Panc1 (cell line): ENCODE results near the gene ARHGAP8. TPM values are rescaled to one million over a fixed set of nuclear protein-coding genes. Genes with fewer than 3 reads are reported as not detected.

Experiments
- ATAC-seq: fragments of 200-7000 bp; cut with Tn5 transposase; 2 replicates; pipeline ENCODE4 v1.9.1; 2020; ENCODE audit warnings: mild to moderate bottlenecking, moderate library complexity
- BruUV-seq: library from RNA; stranded (reverse); fragments of 400-500 nt; replicated peaks from 2 replicates; lab custom pipeline; 2021; lab: Mats Ljungman, UMichigan
- CTCF ChIA-PET: fragments of 300-600 bp; sonication (Branson Sonifier 250); formaldehyde crosslinking; loops from one replicate; lab custom pipeline; 2022; ENCODE audit warnings: antibody characterized with exemption; lab: Charles Lee
- POLR2A ChIA-PET: fragments of 300-600 bp; sonication (Branson Sonifier 250); formaldehyde crosslinking; loops from one replicate; lab custom pipeline; 2022; ENCODE audit warnings: antibody characterized with exemption; lab: Charles Lee
- DNase-seq: peaks from one replicate; pipeline ENCODE4 v3.0.0-alpha.2; 2010; ENCODE audit warnings: low read depth, low spot score
- H3K27ac ChIP-seq: 2 replicates; pipeline ENCODE4 v1.5.1; 2011; ENCODE audit warnings: mild to moderate bottlenecking, low read length, inconsistent platforms
- H3K27me3 ChIP-seq: fragments of 200-500 bp; sonication (Bioruptor generic); 2 replicates; pipeline ENCODE4 v1.6.0; 2014; ENCODE audit warnings: low read length, inconsistent platforms; ENCODE audit not compliant: control insufficient read depth, insufficient read depth
- H3K36me3 ChIP-seq: fragments of 200-500 bp; sonication (Bioruptor generic); 2 replicates; pipeline ENCODE4 v1.5.1; 2014; ENCODE audit warnings: inconsistent platforms, mild to moderate bottlenecking, low read length, moderate library complexity; ENCODE audit not compliant: control insufficient read depth, insufficient read depth
- H3K4me1 ChIP-seq: 2 replicates; pipeline ENCODE4 v1.5.1; 2011; ENCODE audit warnings: inconsistent platforms, mild to moderate bottlenecking, low read length, moderate library complexity; ENCODE audit not compliant: control insufficient read depth, insufficient read depth
- H3K4me3 ChIP-seq, 2 experiments: 2 replicates each; pipeline ENCODE4 v1.5.1; 2011 to 2012; ENCODE audit warnings: low read depth in 2 of 2, low read length in 2 of 2, mild to moderate bottlenecking in 2 of 2, inconsistent platforms in 1 of 2, moderate library complexity in 1 of 2
- H3K9me3 ChIP-seq: fragments of 200-500 bp; sonication (Bioruptor generic); 2 replicates; pipeline ENCODE4 v1.5.1; 2014; ENCODE audit warnings: low read depth, mild to moderate bottlenecking, inconsistent platforms, low read length, moderate library complexity; ENCODE audit not compliant: control insufficient read depth, insufficient read depth
- POLR2AphosphoS5 ChIP-seq: IDR thresholded peaks from 2 replicates; pipeline ENCODE4 v1.6.1; 2012; ENCODE audit warnings: mild to moderate bottlenecking, low read depth, low read length, moderate library complexity
- SIN3A ChIP-seq: IDR thresholded peaks from 2 replicates; pipeline ENCODE4 v1.6.1; 2012; ENCODE audit warnings: low read depth, mild to moderate bottlenecking, low read length, moderate library complexity, borderline replicate concordance; ENCODE audit not compliant: insufficient read depth
- TCF7L2 ChIP-seq: IDR thresholded peaks from 2 replicates; pipeline ENCODE4 v1.6.1; 2011; ENCODE audit warnings: mild to moderate bottlenecking, low read depth, low read length, inconsistent platforms
- in situ Hi-C: cut with HindIII; loops from 2 replicates; pipeline ENCODE4 v1.10.0; 2016; ENCODE audit warnings: low sequenced_read_pairs, low pct_unique_long_range_greater_than_20kb
- intact Hi-C: fragments of 100-400 bp; cut with micrococcal nuclease; formaldehyde crosslinking; loops from one replicate; pipeline ENCODE4 v1.10.0; 2022; ENCODE audit not compliant: unreplicated experiment
- total RNA-seq: library from RNA; stranded (reverse); gene quantifications from one replicate; pipeline ENCODE4 v1.2.1, GENCODE V29; 2021; ENCODE audit not compliant: unreplicated experiment
- TF ChIP-seq, protein P1 (sequence below): fragments of 450-650 bp; IDR thresholded peaks from 2 replicates; pipeline ENCODE4 v1.5.1; 2017; ENCODE audit warnings: mild to moderate bottlenecking
- TF ChIP-seq, protein P2 (sequence below), 2 experiments: IDR thresholded peaks; 2 replicates each; pipeline ENCODE4 v1.6.1; 2011 to 2012; ENCODE audit warnings: low read depth in 2 of 2, control low read depth in 1 of 2, low read length in 1 of 2, mild to moderate bottlenecking in 1 of 2, moderate library complexity in 1 of 2; ENCODE audit not compliant: insufficient read depth in 1 of 2

Gene ARHGAP8
- total RNA-seq, 1 experiment from 2014 or later: 9.2 TPM

- POLR2A ChIA-PET: no interaction called here
- Histone ChIP-seq H3K9me3 (no peaks in the 10 kb centered on the region), H3K27ac (no peak overlapping the region), H3K4me3 (no peak overlapping the region), H3K27me3 (no peaks in the 10 kb centered on the region), H3K36me3 (no peaks in the 10 kb centered on the region), H3K4me1 (no peaks in the 10 kb centered on the region)
- CTCF ChIA-PET: no interaction called here
- DNase-seq: no peak
- intact Hi-C loops: no loop called here
- TF ChIP-seq POLR2AphosphoS5 (no peak), SIN3A (no peak), TCF7L2 (no peak)
- TF ChIP-seq, protein P1, sequence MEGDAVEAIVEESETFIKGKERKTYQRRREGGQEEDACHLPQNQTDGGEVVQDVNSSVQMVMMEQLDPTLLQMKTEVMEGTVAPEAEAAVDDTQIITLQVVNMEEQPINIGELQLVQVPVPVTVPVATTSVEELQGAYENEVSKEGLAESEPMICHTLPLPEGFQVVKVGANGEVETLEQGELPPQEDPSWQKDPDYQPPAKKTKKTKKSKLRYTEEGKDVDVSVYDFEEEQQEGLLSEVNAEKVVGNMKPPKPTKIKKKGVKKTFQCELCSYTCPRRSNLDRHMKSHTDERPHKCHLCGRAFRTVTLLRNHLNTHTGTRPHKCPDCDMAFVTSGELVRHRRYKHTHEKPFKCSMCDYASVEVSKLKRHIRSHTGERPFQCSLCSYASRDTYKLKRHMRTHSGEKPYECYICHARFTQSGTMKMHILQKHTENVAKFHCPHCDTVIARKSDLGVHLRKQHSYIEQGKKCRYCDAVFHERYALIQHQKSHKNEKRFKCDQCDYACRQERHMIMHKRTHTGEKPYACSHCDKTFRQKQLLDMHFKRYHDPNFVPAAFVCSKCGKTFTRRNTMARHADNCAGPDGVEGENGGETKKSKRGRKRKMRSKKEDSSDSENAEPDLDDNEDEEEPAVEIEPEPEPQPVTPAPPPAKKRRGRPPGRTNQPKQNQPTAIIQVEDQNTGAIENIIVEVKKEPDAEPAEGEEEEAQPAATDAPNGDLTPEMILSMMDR: no peak
- TF ChIP-seq, protein P2, sequence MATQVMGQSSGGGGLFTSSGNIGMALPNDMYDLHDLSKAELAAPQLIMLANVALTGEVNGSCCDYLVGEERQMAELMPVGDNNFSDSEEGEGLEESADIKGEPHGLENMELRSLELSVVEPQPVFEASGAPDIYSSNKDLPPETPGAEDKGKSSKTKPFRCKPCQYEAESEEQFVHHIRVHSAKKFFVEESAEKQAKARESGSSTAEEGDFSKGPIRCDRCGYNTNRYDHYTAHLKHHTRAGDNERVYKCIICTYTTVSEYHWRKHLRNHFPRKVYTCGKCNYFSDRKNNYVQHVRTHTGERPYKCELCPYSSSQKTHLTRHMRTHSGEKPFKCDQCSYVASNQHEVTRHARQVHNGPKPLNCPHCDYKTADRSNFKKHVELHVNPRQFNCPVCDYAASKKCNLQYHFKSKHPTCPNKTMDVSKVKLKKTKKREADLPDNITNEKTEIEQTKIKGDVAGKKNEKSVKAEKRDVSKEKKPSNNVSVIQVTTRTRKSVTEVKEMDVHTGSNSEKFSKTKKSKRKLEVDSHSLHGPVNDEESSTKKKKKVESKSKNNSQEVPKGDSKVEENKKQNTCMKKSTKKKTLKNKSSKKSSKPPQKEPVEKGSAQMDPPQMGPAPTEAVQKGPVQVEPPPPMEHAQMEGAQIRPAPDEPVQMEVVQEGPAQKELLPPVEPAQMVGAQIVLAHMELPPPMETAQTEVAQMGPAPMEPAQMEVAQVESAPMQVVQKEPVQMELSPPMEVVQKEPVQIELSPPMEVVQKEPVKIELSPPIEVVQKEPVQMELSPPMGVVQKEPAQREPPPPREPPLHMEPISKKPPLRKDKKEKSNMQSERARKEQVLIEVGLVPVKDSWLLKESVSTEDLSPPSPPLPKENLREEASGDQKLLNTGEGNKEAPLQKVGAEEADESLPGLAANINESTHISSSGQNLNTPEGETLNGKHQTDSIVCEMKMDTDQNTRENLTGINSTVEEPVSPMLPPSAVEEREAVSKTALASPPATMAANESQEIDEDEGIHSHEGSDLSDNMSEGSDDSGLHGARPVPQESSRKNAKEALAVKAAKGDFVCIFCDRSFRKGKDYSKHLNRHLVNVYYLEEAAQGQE (IDR thresholded peaks at IDR 0.05; ENCODE audit: insufficient read depth in 1 of 2, low read depth in 2 of 2, low read length in 1 of 2): no peak
- no peak for ATAC-seq
- no TSS peak for BruUV-seq
- in situ Hi-C loops: no loop called here
These were observed 63.0 kb downstream of the ARHGAP8 start for GRCh38 chr22:44815099-44816070.

- intact Hi-C loops: no loop called here
- ChIA-PET CTCF (no interaction called here), POLR2A (no interaction called here)
- H3K4me3 ChIP-seq: no peak overlapping the region
- no TSS peak for BruUV-seq
- no peaks in the 10 kb centered on the region for H3K27me3 ChIP-seq
- ATAC-seq (no peak), DNase-seq (no peak)
- TF ChIP-seq SIN3A: no peak
- no peaks in the 10 kb centered on the region for H3K36me3 ChIP-seq
- no peak overlapping the region for H3K27ac ChIP-seq
- in situ Hi-C loops: no loop called here
- H3K4me1 ChIP-seq: no peaks in the 10 kb centered on the region
- no peaks in the 10 kb centered on the region for H3K9me3 ChIP-seq
These were observed 63.8 kb downstream of the ARHGAP8 start for GRCh38 chr22:44816141-44816540.

DNA sequence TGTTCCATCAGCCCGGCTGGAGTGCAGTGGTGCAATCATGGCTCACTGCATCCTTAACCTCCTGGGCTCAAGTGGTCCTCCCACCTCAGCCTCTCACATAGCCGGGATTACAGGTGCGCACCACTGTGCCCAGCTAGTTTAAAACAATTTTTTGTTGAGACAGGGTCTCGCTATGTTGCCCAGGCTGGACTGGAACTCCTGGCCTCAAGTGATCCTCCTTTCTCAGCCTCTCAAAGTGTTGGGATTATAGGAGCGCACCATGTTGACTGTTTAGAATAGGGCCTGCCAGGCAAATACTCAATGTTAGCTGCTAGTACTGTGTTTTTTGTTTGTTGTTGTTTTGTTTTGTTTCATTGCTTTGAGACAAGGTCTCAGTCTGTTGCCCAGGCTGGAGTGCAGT, 66.4 kb downstream of the ARHGAP8 start:
- Histone ChIP-seq H3K27me3 (no peaks in the 10 kb centered on the region), H3K36me3 (no peaks in the 10 kb centered on the region), H3K4me1 (no peaks in the 10 kb centered on the region), H3K4me3 (no peak overlapping the region), H3K9me3 (no peaks in the 10 kb centered on the region), H3K27ac (no peak overlapping the region)
- TF ChIP-seq TCF7L2 (no peak), POLR2AphosphoS5 (no peak), SIN3A (no peak)
- TF ChIP-seq, protein P2 (IDR thresholded peaks at IDR 0.05; ENCODE audit: insufficient read depth in 1 of 2, low read depth in 2 of 2, low read length in 1 of 2): no peak
- TF ChIP-seq, protein P1: no peak
- no peak for DNase-seq
- in situ Hi-C loops: no loop called here
- CTCF ChIA-PET: no interaction called here
- intact Hi-C loops: no loop called here
- BruUV-seq: no TSS peak
- ATAC-seq: no peak
- POLR2A ChIA-PET: no interaction called here
